Activated CD8-positive, alpha-beta memory T cell treated with anti-CD3 and anti-CD28 coated beads, Interleukin-2, amount 50 U/mL, for 1 hour (primary cell): Measurements from ENCODE around the gene DPP6.

Experiments
- DNase-seq: peaks from one replicate; pipeline ENCODE4 v3.0.0-alpha.2; 2020; ENCODE audit errors: extremely low read depth

The DPP6 gene

DNA sequence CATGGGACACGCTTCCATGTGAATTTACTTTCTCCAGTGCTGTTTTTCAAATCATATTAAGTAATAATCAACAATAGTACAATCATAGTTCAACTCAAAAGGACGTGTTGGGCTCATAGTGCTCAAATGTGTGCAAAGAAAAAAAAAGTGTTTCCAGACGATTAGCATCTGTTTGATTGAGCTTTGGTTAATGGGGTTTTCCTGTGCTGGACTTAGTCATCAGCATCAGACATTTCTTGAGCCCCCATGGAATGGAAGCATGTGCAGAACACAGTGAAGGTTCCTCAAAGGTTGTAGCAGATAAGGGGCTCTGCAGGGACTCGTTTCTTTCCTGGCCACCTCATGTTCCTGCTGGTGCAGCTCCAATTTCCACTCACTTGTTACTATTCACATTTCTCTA, 716.8 kb downstream of the DPP6 start:
- no peak for DNase-seq

DNA sequence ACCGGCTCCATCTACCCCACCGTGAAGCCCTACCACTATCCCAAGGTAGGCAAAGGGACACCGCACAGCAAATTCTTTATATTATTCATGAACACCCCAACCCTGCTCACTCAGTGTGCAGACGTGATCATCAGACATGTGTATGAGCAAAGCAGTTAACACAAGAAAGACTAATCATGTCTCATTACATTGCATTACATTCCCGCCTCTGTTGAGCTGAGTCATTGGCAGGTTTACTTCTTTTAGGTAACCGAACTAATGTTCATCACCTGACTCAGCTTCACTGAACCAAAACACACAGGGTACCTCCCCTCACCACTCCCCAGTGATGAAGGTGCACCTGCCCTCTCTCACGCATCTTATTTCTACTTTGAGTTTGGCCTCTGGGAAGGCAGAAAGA, 717.3 kb downstream of the DPP6 start:
- DNase-seq = no peak

DNA sequence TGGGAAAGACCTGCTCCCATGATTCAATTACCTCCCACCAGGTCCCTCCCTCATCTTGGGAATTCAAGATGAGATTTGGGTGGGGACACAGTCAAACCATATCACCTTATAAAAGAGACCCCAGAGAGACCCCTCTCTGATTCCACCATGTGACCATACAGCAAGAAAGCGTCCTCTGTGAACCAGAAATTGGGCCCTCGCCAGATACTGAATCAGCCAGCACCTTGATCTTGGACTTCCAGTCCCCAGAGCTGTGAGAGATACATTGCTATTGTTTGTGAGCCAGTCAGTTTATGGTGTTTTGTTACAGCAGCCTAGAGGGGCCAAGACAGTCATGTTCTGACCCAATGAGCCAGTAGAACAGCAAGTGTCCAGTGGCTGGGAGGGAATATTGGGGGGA, 718.2 kb downstream of the DPP6 start:
- DNase-seq = no peak

DNA sequence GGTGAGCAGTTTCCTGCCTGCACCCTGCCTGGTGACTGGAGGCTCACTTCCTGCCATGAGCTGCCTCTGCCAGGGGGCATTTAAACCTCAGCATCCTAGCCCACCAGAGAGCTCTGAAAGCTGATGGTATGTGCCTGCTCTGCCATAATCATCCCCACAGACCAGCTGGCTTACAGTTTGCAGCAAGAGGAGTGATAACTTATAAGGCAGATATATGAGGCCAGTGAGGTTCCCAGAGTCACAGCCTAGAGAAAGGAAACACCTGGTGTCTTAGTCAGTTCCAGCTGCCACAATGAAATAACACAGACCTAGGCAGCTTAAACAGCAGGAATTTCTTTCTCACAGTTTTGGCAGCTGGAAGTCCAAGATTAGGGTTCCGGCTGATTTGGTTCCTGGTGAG, 718.8 kb downstream of the DPP6 start:
- no peak for DNase-seq

DNA sequence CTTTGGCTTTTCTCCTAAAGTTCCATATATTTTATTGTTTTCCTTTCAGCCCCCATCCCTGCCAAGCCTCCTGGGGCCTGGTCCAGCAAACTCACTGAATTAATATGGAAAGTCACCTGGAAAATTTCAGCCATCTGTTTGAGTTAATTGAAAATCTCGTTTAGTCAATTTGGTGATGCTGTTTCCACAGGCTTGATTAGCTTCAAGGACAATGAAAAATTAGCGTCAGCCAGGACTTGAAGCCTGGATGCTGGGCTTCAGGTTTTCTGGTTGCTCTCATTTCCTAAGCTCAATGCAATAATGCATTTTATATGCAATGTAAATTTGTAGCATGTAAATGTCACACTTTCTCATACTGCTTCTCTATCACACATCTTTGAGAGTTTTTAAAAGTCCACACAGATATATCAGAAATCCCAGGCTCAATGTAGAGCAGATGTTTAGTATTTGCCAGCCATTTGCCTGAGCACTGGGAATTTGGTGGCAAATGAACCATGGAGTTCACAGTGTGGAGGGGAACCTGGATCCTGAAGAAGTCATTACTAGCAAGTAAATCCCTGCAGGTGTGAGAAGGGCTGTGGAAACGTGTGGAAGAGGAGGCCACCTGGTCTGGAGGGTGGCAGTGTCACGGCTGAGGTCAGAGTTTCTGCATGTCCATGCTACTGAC, 722.2 kb downstream of the DPP6 start:
- DNase-seq = no peak

DNA sequence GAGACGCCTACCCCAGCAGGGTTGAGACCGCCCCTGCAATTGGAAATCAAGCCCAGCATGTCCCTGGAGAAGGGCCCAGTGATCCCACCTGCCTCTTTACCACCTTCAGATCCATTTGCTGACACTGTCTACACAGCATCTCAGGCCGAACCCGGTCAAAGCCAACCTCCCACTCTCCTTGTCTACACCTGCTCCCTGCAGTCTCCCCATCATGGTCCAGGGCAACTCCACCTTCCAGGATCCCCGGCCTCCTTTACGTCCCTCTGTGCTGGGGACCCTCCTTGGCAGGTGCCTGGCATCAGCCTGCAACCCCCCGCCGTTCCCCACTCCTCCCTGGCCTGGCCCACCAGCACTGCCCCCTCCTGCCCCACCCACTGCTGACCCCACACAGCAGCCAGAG, 723.5 kb downstream of the DPP6 start:
- DNase-seq = no peak

DNA sequence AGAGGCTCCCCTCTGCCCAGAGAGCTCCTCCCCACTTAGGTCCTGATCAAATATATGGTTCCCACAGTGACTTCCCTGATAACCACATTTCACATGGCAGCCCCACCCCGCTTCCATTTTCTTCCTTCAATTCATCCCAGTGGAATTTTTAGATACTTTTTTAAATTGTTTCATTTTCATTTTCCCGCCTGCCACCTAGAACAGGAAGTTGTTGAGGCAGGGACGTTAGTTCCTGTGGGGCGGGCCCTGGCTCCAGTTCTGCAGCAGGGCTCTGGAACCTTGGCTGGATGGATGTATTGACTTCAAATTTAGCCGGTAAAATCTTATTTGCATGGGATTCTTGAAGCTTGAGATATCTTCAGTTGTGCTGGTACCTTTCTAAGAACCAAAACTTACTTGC, 724.2 kb downstream of the DPP6 start:
- no peak for DNase-seq

DNA sequence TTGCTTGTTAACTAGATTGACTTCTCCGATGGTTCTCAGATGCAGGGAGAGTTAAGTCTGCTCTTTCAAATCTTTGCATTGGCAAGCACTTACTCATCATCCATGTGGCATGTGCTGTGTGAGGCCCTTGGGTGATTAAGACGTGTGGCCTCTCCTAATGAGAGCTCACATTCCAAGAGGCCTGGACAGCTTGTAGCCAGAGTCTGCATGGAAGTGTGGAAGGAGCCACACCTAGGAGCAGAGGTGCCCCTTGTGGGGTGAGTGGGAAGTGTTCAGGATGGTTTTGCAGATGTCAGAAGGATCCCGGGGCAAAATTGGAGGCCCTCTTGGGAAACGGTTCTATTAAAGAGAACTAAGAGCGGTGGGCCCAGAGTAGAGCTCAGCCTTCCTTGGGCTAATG, 724.8 kb downstream of the DPP6 start:
- no peak for DNase-seq

DNA sequence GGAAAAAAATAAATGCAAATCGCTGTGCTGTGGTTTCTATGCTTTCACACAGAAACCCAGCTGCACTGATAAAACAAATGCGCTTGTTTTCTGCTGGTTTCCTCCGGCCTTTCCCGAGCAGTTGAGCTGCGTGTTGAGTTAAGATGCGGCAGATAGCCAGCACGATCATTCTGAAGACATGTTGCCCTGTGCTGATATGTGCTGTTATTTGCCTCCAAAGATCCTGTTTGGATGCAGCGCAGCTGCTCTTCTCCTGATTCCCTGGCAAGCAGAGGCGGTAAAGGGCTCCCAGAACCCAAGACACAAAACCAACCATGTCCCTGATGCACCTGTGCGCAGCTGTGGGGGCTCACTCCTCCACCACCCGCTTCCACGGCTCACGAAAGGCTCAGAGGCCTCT, 725.3 kb downstream of the DPP6 start:
- DNase-seq = no peak

DNA sequence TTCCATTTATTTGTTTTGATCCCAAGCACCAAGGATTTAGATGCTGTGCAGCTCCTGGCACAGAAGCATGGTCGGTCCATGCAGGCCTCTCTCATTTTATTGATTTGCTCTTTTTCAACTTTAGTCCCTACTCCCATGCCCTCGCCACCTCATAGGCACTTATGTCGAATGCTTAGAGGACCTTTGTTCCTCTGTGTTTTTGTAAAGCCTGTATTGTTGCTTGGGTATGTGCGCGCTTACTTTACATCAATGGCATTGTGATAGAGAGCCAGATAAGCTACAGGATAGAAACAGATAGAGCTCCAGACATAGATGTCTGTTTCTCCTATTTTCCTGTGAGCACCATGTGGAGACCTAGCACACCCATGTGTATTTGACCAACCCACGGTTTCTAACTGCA, 725.7 kb downstream of the DPP6 start:
- no peak for DNase-seq

DNA sequence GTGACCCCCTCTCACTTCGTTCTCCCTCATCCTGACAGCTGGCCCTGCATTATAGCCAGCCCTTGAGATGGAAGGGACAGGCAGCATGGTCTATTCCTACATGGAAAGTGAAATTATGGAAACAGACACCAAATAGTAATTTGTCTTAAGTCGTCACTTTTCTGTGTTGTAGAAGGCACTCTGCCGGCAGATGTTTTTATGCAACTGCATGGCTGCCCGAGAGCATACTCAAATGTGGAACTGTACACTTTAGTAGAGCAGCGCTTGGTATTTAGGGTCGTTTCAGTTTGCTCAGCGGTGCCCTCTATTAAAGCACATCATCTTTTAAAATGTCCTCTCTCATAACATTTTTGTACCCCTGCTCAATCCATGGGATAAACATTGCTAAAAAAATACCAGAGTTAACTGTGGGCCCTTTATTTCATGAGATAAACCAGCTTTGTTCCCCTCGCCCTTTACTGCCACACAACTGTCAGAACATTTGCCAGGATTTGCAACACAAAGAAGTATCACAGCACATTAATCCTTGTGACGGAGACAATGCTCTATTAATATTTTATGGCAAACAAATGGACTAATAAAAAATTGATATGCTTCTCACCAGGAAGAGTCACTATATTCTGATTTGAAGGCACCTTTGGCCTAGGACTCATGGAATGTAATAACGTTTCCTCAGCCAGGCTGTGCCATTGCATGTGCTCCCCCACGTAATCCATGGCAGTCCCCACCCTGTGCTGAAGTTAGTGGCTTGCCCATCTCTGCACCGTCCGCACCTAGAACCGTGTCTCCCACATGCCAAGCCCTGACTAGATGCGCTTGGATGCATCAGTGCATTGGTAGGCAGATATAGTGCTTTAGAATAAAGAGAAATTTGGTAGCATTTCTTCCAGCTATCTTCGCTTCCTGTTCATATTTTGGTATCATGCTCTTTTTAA, 729.4 kb downstream of the DPP6 start:
- DNase-seq = no peak

DNA sequence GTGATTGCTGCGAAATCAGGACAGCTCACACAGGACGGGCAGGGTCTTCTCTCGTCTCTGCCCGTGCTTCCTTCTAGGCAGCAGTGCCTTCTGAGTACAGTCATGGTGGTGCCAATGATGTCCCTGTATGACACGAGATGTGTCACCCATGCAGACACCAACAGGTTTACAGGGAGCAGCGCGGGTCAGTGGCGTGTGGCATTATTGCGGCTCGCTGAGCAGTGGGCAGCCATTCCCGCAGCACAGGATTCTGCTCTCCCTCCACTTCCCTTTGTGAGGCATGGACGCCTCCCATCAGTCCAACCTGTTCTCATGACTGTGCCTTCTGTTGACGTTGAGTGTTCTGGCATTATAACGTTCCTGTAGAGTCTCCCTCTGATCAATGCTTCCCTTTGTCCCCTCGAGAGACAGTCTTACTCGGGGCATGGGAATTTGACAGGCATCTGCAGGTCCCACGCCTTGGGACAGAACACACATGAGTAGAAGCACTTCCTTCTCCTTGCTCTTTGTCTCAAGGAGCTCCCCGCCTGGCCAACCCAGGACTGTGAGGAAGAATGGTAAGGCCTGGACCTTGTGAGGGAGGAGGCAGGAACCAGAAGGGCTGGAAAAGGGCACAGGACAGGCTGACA, 731.2 kb downstream of the DPP6 start:
- DNase-seq = no peak

DNA sequence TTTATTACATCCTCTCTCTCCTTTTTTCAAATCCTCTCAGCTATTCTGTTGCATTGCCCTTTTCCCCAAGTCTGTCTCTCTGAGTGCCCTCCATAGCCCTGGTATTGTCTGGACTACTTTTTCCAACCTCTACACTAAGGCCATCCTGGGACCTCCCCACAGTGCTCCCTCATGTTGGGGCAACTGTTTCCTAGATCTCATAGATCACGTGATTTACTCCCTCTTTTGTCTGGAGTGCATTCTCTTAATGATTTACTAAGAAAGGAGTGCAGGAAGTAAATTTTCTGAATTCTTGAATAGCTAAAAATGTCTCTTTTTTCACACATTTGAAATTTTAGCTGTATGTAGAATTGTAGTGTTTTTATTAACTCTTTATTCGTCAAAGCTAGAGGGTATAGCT, 733.7 kb downstream of the DPP6 start:
- DNase-seq = no peak

DNA sequence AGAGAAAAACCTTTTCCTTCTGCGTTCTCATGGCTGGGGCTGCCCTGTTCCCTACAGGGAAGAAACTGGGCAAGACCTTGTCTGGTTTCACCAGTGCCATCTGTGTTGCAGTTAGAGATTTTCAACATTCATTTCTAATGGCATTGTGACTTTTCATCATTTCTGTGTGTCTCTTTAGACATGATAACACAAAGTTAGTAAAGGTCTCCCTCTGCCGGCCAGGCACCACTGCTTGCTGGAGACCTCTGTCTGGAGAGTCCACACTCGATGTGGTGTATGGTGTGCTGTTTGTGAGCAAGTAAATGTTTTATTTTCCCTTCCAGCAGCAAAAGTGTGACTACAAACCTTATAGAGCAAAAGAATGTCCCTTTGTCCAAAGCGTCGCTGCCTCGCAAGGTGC, 737.2 kb downstream of the DPP6 start:
- DNase-seq = no peak

DNA sequence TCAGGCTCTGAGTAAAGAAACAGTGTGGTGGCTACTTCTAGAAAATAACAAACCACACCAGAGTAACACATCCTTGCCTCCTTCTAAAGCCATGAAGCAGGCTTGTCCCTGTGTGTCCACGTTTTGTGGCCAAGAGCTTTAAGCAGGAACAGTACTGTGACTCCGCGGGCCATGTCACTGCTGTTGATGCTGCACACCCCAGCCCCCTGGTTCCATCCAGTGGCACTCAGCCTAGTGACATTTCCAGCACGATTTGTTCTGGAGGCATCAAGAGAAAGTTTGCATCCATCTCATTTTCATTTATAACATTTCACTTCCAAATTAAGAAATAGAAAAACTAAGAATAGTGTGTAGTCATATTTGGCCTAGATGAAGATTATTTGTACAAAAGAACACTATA, 739.4 kb downstream of the DPP6 start:
- no peak for DNase-seq

DNA sequence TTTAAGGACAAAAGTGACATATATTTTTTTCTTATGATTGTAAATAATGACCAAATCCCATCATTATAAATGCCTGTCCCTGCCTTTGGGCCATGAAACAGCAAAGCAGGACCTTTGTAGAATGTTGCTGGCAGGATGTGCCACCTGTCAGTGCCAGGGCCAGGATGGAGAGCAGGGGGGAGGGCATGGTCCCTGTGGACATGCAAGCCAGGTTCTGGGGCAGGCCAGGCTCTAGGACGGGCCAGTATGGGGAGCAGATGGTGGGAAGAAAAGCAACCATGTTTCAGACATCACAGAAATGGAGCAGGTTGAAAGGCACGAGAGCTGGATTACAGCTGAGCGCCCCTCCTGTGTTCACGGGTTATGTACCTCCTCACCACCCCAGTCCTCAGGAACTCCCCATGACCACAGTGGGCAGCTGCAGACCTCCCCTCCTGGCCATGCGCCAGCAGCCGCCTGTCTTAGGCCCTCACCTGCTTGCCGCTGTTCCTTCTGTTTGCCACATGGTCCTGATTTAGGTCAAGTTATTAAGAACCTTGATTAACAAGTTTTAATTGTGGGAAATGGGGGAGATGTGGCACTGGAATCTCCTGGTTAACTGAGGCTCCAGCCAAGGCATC, 740.3 kb downstream of the DPP6 start:
- DNase-seq = no peak

DNA sequence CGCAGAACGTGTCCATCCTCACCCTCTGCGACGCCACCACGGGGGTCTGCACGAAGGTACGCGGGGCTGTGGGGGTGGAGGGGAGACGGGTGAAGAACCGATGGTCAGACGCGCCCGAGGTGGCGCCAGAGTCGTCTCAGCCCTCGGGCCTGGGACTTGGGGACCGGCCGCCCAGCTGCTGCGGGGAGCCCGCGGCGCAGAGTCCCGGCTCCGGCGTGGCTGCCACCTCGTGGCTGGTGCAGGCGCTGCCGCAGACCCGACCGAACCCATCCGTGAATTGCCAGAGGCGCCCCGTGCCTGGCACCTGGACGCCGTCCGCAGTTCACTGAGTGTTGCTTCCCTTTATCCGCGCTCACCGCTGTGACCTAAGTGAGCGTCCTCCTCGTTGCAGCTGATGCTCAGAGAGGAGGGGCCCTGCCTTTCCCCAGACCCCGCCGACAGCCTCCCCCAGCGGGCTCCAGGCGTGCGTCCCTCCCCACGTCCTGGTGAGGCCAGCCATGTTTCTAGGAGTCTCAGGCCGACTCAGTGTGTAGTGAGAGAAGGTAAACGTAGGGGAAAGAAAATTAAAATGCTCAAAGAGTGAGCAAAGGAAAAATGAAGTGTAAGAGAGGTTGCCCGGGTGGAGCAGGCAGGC, 742.1 kb downstream of the DPP6 start:
- DNase-seq = no peak

DNA sequence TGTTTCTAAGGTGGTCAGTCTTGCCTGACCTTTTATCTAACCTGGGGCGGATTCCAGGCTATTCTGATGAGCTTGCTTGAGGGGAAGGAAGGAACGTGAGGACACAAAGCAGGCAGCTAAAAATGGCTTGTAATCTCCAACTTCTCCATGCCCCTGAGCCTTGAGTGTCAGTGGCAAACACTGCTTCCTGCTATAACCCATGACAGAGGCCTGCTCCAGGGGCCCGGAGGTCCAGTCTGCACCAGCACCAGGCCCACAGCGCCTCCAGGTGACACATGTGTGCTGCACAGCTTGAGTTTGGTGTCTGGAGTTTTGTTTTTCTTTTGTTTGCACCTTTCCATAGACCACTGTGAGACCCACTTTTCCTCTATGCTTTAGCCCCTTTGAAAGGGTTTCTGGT, 742.8 kb downstream of the DPP6 start:
- DNase-seq = no peak

DNA sequence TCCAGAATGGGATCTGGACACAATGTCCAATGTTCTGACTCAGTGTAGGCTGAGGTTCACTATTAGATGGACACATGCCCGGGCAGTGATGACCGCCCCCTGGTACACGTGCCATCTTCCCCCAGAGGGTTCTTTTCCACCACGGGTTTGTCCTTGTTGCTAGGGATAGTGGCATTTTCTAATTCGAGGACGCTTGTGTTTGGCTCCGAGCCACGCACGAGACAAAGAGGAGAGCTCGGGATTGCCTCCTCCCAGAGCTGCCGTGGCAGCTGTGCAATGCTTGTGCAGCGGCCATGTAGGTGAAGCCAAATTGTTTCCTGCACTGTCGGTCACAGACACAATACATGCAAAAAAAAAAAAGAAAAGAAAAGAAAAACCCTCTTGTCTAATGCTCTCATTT, 743.2 kb downstream of the DPP6 start:
- no peak for DNase-seq

DNA sequence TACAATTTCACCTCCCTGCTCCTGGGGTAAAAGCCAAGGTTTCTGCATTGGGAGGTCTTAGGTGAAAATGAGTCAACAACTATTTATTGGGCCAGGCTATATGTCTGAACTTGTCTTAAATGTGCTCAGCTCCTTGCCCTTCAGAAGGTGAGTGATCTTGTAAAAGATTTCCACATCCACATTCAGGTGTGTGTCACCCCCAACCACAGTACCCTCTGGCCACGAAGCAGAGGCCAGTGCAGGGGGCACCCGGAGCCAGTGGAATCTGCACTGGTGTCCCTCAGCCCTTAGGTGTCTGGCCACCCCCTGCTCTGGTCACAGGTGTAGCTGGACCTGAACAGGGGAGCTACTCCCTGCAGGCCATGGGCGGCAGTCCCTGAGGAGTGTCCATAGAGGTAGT, 752.3 kb downstream of the DPP6 start:
- no peak for DNase-seq

DNA sequence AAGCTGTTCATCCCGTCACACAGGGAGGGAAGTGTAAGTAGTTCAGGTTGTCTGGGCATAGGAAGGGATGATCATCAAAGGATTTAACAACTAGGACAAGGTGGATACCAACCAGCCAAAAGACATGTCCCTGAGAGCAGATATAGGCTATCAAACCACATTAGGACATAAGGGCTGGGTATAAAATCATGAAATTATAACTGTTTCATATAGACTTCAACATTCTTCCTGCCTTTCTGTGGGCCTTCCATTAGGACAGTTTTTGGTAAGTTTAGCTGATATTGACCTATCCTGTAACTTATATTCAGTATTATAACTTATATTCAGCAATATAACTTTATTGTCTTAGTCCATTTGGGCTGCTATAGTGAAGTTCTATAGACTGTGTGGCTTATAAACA, 759.8 kb downstream of the DPP6 start:
- DNase-seq = no peak
